ENCODE results near the gene SUSD1. TPM values are rescaled to one million over a fixed set of nuclear protein-coding genes. Genes with fewer than 3 reads are reported as not detected.

Gene SUSD1
- total RNA-seq, 1 donor from 2014 or later: 81.3 TPM

DNA sequence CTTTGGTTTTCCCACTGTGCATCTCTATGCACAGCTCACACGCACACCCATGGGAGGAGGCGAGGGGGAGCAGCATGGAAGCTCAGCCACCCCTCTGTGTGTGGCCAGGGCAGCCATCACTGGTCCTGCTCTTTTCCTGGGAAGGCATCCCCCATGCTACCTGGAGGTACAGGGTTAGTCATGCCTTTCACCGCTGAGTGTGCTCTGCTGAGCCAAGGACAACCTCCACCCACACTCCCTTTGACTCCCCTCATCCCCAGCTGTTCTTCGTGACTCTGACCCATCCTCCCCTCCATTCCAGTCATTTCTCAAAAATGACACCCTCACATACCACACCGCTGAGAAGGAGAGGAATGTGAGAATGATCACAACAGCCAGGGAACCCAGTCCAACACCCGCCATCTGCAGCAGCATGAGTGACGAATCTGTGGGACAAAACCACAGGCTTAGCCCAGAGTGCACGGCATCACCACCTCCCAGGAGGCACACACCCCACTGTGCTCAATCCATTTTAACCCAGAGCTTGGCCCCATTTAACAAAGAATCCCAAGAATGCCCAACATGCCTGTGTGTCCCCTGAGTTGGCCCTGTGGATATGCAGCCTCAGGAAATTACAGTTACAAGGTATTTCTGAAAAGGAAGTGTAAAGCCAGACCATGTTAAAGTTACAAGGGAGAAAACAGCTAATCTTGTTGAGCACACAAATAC, 133.4 kb downstream of the SUSD1 start:
- peak; percentile 100 for DNase-seq (ENCODE audit: low read depth)

DNA sequence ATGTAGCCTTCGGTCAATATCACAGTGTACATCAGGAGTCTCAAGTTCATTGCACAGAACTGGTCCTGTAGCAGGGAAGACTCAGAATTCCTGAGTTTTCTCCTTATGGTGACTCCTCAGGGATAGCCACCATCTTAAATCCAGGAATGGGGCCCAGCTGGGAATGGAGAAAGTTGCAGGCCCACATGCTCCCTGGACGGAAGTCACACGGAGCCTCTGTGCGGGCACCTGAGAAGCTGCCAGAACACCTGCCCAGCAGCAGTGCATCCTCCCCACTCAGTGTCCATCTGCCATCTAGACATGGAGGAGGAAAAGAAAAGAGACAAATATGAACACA, 133.9 kb downstream of the SUSD1 start:
- DNase-seq (ENCODE audit: low read depth): no peak

DNA sequence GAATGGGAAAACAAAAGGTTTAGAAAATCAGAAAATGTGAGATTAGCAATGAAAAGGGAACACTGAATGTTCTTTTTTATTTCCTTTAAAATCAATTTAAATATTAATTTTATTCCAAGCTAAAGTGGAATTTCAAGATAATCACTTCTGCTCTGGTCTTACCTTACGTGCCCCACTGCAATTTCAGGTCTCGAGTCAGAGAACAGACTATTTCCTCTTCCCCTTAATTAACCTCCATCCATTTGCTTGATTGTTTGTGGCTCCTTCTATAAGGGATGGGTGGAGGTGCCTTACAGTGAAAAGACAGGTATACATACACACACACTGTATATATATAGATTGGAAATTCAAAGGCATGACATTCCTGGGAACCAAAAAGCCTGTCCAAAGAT, 137.1 kb downstream of the SUSD1 start:
- DNase-seq (ENCODE audit: low read depth): no peak

DNA sequence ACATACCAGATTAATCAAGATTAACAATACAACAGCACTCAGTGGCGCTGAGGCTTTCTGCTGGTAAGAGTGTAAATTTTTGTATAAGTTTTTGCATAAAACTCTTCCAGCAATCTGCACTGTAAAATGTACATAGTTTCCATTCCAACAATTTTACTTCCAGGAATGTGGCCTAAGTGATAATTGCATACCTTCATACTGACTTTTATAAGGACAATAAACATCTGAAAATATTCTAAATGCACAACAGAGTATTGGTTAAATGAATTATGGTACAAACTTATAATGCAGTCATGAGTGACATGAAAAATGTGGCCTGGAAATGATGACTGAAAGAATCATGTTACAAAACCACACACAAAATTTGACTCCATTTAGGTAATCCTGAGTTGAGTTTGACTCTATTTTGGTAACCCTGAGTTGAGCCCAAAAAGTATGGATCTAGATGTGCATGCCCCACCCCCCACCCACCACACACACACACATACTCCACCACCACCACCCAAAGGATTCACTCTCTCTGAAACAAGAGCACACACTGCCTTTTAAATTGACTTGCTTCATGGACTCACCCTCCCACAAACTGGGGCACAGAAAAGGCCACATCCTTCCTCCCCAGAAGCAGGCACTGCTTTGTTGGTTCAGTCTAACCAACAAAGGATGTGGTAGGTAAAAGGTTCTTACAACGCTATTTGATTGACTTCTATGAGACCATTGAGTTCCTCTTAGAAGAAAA, 137.6 kb downstream of the SUSD1 start:
- DNase-seq (ENCODE audit: low read depth): peak; percentile 54

DNA sequence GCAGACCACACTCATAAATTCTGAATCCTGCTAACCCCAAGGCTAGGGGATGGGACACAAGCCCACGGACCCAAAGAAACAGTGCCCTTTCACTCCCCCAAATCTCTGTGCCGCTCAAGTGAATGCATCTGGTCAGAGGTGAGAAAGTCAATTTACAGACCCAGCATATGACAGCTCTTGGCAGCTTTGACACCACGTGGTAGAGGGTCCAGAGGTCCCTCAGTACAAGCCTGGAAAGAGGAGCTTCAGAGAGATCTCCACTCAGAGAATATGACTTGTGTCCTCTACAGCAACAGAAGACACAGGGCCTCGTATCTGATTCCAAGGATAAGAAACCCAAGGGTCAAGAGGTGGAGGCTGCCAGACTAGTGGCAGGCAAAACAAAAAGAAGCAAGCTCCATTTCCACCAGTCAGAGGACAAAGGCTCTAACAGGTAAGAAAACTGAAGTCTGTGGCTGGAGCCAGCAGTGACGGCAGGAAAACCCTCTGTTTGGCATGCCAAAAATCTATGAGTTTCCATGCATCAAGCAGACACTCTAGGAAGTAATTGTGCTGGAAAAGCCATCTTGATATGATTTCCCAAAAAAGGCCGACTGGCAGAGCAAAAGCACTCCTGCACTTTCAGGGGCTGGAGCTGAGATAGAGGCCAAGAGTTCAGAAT, 139.8 kb downstream of the SUSD1 start:
- no peak for DNase-seq (ENCODE audit: low read depth)

DNA sequence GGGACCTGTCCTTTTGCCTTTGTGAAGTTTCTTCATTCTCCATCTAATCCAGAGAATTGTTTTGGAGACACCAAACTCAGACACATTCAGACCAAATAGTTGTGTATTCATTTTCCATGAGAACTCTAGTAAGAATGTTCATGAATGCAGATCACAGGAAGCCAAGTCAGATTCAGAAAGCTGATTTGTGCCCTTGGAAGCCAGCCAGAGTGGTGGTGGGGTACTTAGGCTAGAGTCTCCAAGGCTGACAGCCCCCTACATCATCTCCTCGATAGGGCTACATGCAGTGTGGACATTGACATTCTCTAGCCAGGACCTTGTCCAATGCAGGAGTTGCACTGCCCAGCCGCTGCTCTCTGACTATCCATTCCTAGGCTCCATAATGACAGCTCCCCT, 140.9 kb downstream of the SUSD1 start:
- no peak for DNase-seq (ENCODE audit: low read depth)

DNA sequence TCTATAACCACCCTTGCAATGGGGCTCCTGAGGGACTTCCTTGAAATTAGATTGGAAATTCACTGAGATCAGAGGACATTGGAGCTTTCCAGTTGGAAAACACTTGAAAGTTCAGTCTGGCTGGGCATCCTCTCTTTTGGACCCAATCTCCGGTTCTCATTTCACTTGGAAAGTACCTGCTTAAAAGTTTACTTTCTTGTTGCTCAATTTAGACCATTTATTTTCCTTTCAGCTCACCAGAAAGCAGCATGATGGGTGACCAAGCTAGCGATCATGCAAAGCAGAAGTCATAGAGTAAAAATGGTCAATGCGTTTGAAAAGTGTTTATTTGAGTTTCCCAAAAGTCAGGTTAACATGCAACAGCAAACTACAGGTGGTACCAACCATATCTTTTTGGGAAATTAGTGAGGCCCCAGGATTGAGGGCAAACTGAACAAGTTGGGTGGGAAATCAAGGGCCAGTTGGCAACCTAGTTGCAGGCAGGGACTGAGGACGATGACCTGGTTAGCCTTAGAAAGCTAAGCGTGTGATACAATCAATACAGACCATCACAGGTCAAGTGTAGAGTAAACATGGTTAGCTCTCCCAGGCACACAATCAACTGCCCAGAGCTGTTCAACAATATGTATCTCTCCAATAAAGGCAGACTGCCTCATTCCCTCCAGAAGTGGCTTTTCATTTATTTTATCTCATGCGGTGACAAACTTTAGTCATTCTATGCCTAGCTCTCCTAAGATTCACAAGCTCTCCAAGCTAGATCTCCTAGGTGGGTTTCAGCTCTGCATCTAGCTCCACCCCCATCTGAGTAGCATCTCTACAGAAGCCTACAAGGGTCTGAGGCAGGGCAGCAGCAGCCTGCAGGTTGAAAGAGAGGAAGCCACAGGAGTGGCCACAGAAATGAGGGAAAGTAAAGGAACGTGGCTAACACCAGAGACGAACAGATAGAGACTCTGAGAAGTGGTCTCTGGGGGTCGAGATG, 141.6 kb downstream of the SUSD1 start:
- no peak for DNase-seq (ENCODE audit: low read depth)

DNA sequence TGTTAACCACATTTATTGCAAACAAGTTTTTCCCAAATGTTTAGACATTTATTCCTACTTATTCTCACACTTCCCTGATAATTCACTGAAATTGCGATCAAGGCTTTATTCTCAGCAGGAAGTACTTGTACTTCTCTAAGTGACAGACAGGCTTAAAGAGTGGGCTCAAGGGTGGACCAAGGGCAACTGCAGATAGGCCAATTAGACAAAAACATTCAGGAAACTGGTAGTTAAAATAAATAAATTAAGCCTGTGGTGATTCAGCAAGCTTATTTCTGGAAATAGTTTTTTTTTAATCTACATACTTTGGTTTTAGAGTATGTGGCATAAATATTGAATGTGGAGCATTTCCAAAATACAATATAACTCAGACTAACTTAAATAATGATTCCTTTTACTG, 142.4 kb downstream of the SUSD1 start:
- no peak for DNase-seq (ENCODE audit: low read depth)

DNA sequence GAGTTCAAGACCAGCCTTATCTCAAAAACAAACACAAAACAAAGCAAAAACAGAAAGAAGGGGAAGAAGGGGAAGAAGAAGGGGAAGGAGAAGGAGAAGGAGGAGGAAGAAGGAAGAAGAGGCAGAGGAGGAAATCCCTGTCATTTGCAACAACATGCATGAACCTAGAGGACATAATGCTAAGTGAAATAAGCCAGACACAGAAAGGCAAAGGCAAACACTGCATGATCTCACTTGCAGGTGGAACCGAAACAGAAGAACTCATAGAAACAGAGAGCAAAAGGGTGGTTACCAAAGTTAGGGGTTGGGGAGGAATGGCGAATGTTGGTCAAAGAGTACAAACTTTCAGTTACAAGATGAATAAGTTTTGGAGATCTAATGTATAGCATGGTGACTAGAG, 143.1 kb downstream of the SUSD1 start:
- DNase-seq (ENCODE audit: low read depth): no peak

DNA sequence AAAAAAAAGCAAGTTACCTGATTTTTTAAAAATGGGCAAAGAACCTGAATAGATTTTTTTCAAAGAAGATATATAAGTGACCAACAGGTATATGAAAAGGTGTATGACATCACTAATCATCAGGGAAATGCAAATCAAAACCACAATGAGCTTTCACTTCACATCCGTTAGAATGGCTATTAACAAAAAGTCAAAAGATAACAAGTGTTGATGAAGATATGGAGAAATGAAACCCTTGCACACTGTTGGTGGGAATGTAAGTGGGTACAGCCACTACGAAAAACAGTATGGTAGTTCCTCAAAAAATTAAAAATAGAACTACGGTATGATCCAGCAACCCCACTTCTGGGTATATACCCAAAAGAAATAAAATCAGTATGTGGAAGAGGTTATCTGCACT, 143.7 kb downstream of the SUSD1 start:
- DNase-seq (ENCODE audit: low read depth): no peak

DNA sequence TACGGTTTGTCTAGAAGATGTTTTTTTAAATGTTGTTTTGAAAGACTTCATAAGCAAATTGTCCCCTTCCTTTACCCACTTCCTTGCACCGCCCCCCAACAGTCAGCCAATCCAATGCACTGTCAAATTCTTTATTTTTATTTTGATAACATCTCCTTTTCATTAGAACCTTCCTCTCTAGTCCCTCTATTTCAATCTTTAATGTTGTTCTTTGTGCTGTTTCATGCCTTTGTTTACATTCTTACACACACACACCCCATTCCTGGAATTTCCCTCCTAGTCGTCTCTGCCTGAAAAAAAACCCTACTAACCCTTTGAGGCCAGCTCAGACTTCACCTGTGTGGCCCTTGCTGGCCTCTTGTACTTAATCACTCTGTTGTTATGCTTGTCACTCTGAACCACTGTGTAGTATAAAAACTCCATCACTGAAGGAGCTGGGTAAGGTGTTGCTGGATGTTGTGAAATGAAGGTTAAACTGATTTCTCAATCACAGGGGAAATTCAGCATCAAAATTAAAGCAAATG, 145.1 kb downstream of the SUSD1 start:
- DNase-seq (ENCODE audit: low read depth): peak; percentile 99

DNA sequence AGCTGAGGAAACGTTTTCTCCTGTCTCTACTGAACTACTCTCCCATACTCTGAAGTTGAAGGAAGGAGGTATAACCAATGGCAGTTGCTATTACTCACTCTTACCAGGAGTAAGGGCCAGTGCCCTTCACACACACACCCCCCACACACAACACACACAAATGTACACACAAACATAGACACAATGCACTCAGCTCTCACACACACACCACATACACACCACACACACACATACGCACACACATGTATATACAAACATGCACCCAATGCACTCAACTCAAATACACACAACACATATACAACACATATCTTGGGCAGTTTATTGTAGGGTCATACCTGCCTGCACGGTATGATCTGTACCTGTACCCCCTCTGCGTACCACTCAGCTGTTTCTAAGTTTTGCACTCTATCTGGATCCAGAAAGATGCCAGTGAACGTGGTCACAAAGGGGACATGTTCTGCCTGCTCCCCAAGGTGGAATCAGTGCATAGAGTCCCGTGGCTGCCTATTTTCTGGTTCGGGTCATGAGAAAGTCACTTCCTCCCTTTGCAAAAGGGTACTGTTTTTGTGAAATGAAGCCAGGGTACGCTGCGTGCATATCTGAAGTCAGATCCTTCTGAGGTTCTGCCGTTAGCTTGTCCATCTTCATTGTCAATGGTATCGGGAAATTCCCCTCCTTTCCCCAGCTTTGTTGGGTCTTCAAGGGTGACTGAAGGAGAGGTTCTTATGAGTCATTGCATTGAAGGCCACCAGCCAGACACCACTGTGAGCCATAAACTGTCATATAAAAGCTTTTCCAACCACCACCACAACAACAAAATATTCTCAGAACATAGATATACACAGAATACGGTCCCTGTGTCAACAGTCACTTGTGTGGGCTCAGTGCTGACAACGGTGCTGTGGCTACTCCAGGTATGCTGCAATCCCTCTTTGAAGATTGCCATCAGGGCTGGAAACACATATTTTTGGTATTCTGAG, 146.6 kb downstream of the SUSD1 start:
- peak; percentile 84 for DNase-seq (ENCODE audit: low read depth)

DNA sequence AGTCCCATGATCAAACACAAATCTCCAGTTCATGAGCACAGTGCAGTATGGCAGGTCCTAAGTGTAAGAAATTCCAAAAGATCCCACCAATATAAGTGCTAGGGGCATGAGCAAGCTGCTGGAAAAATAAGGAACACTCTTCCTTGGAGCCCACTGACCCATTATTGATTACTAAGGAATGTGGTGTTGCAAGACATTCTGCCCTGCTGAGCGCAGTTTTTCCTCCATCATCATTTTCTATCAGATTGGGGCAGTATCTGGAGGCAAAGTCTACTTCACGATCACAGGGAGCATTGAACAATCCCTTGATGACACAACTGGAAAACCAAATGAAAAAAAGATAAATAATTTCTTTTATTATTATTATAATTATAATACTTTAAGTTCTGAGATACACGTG, 149.2 kb downstream of the SUSD1 start:
- DNase-seq (ENCODE audit: low read depth): no peak

DNA sequence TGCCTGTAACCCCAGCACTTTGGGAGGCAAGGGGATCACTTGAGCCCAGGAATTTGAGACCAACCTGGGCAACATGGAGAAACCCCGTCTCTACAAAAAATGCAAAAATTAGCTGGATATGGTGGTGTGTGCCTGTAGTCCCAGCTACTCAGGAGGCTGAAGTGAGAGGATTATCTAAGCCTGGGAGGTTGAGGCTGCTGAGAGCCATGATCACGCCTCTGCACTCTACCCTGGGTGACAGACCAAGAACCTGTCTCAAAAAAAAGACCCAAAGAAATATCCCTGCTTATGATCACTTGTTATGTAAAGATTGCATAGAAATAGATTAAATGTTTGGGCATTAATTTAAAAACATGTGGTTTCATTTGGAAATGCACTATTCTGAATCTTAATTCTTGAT, 153.4 kb downstream of the SUSD1 start:
- no peak for DNase-seq (ENCODE audit: low read depth)

DNA sequence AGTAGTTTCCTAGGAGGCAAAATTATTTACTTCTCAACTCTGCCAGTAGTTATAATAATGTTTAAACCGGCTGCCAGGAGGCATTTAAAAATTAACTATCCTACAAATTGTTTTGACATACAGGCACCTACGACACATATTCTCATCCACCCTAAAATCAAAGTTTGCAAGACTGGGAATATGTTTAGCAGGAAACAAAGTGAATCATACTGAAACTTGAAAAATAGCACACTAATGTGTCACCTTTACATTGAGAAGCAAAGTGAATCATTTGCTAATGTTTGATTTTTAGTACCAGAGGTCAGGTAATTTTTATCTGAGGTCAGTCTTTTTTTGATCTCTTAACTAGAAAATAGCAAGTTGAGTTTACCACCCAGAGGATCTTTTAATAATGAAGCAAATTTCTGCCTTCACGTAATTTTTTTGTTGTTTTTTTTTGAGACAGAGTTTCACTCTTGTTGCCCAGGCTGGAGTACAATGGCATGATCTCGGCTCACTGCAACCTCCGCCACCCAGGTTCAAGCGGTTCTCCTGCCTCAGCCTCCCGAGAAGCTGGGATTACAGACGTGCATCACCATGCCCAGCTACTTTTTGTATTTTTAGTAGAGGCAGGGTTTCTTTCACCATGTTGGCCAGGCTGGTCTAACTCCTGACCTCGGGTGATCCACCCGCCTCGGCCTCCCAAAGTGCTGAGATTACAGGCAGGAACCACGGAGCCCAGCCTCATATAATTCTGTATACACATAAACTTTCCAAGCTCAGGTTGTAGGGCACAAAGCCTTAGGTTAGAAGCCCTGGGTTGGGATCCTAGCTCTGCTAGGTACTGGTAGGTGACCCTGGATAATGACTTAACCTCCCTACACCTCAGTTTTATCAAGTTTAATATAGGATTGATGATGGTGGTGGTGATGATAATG, 154.2 kb downstream of the SUSD1 start:
- DNase-seq (ENCODE audit: low read depth): peak; percentile 100

DNA sequence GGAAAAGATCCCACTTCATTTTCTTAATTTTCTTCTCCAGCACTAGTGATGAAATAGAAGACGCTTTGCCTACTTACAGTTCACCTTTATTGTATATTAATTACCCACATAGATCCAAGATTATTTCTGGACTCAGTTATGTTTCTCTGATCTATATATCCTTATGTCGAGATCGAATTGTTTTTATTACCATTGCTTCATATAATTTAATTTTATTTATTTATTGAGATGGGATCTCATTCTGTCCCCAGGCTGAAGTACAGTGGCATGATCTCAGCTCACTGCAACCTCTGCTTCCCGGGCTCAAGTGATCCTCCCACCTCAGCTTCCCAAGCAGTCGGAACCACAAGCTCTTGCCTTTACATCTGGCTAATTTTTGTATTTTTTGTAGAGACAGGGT, 157.2 kb downstream of the SUSD1 start:
- DNase-seq (ENCODE audit: low read depth): no peak

DNA sequence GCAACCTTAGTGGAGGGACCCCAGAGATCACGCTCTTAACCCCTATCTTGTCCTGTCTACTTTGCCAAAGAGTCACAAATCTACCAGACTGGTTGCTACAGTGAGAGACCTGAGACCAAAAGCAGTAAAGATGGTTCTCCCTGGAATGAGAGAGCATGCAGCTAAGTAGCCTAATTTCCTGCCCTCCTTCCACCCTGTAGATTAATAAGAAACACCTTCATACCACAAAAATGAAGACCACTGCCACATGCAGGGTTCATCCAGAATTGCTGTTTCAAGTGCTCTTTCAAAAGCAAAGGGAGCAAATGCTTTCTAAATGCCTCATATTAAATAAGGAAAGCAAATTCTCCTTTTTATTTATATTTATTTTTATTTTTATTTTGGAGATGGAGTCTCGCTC, 159.4 kb downstream of the SUSD1 start:
- DNase-seq (ENCODE audit: low read depth): no peak

DNA sequence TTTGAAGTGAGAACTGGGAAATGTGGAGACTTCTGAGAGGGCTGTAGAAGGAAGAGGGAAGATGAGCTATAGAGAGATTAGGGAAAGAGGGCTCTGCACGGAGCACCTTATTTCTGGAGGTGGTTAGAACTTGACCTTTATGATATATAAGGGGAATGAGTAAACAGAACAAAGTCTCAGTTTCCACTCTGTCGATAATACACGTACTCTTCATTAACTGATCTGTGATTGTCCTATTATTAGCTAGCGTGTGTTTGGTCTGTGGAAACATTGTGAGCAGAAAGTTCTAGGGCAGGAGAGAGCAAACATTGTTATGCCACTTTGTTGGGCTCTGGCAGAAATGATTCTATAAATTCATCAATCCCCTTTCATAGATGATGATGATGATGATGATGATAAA, 159.9 kb downstream of the SUSD1 start:
- no peak for DNase-seq (ENCODE audit: low read depth)

DNA sequence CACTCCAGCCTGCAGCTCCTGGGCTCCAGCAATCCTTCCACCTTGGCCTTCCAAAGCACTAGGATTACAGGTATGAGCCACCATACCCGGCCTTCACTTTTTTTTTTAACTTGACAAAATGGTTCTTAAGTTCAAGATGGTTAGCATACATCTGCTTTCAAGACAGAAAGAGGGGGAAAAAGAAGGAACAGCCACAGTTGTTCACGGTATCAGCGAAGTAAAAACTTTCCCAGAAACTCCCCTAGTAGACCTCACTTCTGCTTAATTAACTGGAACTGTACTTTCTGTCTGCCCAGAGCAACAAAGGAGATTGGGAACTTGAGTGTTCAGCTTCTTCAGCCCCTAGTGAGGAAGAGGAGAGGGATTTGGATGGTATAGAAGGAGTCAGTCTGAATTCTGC, 161.8 kb downstream of the SUSD1 start:
- peak; percentile 73 for DNase-seq (ENCODE audit: low read depth)

All from renal cortical epithelial cell (primary cell).